Caco-2 (cell line): ENCODE results near the gene RIMS4. TPM values are rescaled to one million over a fixed set of nuclear protein-coding genes. Genes with fewer than 3 reads are reported as not detected.

ENCODE experiments used
- BruUV-seq: library from RNA; stranded (reverse); fragments of 400-500 nt; replicated peaks from 2 replicates; lab custom pipeline; 2021; lab: Mats Ljungman, UMichigan
- CTCF ChIA-PET: fragments of 300-600 bp; sonication (Branson Sonifier 250); formaldehyde crosslinking; loops from one replicate; lab custom pipeline; 2022; ENCODE audit warnings: antibody characterized with exemption; lab: Charles Lee
- POLR2A ChIA-PET: fragments of 300-600 bp; sonication (Branson Sonifier 250); formaldehyde crosslinking; loops from one replicate; lab custom pipeline; 2022; ENCODE audit warnings: antibody characterized with exemption; lab: Charles Lee
- DNase-seq, 2 experiments: peaks; one replicate each; pipeline versions ENCODE4 v3.0.0 to v3.0.0-alpha.2; 2020 to 2022
- H3K27me3 ChIP-seq: replicated peaks from 2 replicates; pipeline ENCODE4 v1.6.0; 2011; ENCODE audit warnings: low read length; ENCODE audit not compliant: control insufficient read depth, insufficient read depth
- H3K36me3 ChIP-seq: 2 replicates; pipeline ENCODE4 v1.5.1; 2011; ENCODE audit warnings: low read length; ENCODE audit not compliant: control insufficient read depth, insufficient read depth
- H3K4me1 ChIP-seq: fragments of 250-450 bp; sonication (Bioruptor Pico); 2 replicates; pipeline ENCODE4 v1.5.1; 2020; ENCODE audit warnings: mild to moderate bottlenecking
- H3K4me3 ChIP-seq: 2 replicates; pipeline ENCODE4 v1.5.1; 2011; ENCODE audit warnings: low read depth, mild to moderate bottlenecking, control low read depth, low read length
- H3K9me3 ChIP-seq: fragments of 250-450 bp; sonication (Bioruptor Pico); 2 replicates; pipeline ENCODE4 v1.5.1; 2020; ENCODE audit warnings: mild to moderate bottlenecking, moderate library complexity
- H3K27ac Mint-ChIP-seq: one replicate; pipeline ENCODE4 v1.8.0; 2022; ENCODE audit warnings: mixed read lengths; ENCODE audit not compliant: unreplicated experiment
- H3K27me3 Mint-ChIP-seq: one replicate; pipeline ENCODE4 v1.8.0; 2022; ENCODE audit warnings: mixed read lengths; ENCODE audit not compliant: insufficient read depth, unreplicated experiment
- H3K36me3 Mint-ChIP-seq: one replicate; pipeline ENCODE4 v1.8.0; 2022; ENCODE audit warnings: mild to moderate bottlenecking, mixed read lengths; ENCODE audit not compliant: insufficient read depth, unreplicated experiment
- H3K4me1 Mint-ChIP-seq: one replicate; pipeline ENCODE4 v1.8.0; 2022; ENCODE audit warnings: low read depth, mixed read lengths; ENCODE audit not compliant: unreplicated experiment
- H3K4me3 Mint-ChIP-seq: one replicate; pipeline ENCODE4 v1.8.0; 2022; ENCODE audit warnings: mild to moderate bottlenecking, moderate library complexity, mixed read lengths; ENCODE audit not compliant: unreplicated experiment
- H3K9me3 Mint-ChIP-seq: one replicate; pipeline ENCODE4 v1.8.0; 2022; ENCODE audit warnings: mixed read lengths; ENCODE audit not compliant: unreplicated experiment
- intact Hi-C: fragments of 100-400 bp; cut with micrococcal nuclease; formaldehyde crosslinking; loops from one replicate; pipeline ENCODE4 v1.10.0; 2022; ENCODE audit not compliant: unreplicated experiment
- total RNA-seq: library from RNA; stranded (reverse); gene quantifications from 2 replicates; pipeline ENCODE4 v1.2.3, GENCODE V29; 2022
- TF ChIP-seq, protein P1 (sequence below), 2 experiments: fragments of 200-600 bp in 1 of 2; IDR thresholded peaks; 1 replicate in 1 of 2; 2 replicates in 1 of 2; pipeline versions ENCODE4 v1.5.1 to v1.8.0; 2011 to 2022; ENCODE audit warnings: antibody characterized with exemption in 1 of 2, control low read depth in 1 of 2, inconsistent platforms in 1 of 2, low read depth in 1 of 2, low read length in 1 of 2, mild to moderate bottlenecking in 1 of 2, moderate library complexity in 1 of 2; ENCODE audit not compliant: insufficient read depth in 1 of 2, severe bottlenecking in 1 of 2, unreplicated experiment in 1 of 2

Gene RIMS4
- total RNA-seq, 1 experiment from 2014 or later = 9.0 TPM

DNA sequence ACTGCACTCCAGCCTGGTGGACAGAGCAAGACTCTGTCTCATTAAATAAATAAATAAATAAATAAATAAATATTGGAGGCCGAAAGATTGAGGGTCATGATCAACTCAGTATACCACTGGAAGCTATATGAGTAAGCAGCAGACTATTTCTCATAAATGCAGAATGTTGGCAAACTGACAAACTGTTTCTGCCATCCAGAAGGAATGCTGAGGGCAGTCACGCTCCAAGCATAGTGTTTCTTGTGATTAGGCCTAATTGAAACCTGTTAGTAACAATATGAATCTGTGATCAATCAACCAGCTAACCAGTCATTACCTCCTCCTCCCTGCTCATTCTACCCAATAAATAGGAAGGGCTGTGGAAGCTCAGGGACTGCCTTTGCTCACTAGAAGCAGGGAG is 79.9 kb downstream of the RIMS4 start:
- no peaks in the 10 kb centered on the region for H3K9me3 Mint-ChIP-seq
- intact Hi-C loops = loop anchor here (10.0 kb wide), 3 partner anchors 196 to 516 kb away; partner anchors contain the start of genes OSER1 and TTPAL
- H3K27me3 ChIP-seq = no peaks in the 10 kb centered on the region
- H3K27ac Mint-ChIP-seq = no peak overlapping the region
- ChIA-PET POLR2A (interaction anchor here (0.5 to 1.3 kb wide), 2 partner anchors 45 to 155 kb away, joined by 3 to 10 read pairs; partner anchors contain the start of gene YWHAB), CTCF (interaction anchor here (5.5 kb wide), 1 partner anchor 47 kb away, joined by 132 read pairs; no protein-coding TSS in a partner anchor)
- TF ChIP-seq, protein P1, sequence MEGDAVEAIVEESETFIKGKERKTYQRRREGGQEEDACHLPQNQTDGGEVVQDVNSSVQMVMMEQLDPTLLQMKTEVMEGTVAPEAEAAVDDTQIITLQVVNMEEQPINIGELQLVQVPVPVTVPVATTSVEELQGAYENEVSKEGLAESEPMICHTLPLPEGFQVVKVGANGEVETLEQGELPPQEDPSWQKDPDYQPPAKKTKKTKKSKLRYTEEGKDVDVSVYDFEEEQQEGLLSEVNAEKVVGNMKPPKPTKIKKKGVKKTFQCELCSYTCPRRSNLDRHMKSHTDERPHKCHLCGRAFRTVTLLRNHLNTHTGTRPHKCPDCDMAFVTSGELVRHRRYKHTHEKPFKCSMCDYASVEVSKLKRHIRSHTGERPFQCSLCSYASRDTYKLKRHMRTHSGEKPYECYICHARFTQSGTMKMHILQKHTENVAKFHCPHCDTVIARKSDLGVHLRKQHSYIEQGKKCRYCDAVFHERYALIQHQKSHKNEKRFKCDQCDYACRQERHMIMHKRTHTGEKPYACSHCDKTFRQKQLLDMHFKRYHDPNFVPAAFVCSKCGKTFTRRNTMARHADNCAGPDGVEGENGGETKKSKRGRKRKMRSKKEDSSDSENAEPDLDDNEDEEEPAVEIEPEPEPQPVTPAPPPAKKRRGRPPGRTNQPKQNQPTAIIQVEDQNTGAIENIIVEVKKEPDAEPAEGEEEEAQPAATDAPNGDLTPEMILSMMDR (IDR thresholded peaks at IDR 0.05; ENCODE audit: insufficient read depth in 1 of 2, low read depth in 1 of 2, low read length in 1 of 2, severe bottlenecking in 1 of 2, unreplicated experiment in 1 of 2) = no peak
- peaks cover 35% of the 10 kb centered on the region for H3K4me1 Mint-ChIP-seq
- no peaks in the 10 kb centered on the region for H3K9me3 ChIP-seq
- BruUV-seq = no TSS peak
- no peak overlapping the region for H3K4me3 Mint-ChIP-seq
- no peaks in the 10 kb centered on the region for H3K36me3 ChIP-seq
- DNase-seq = no peak
- H3K27me3 Mint-ChIP-seq = no peaks in the 10 kb centered on the region
- no peak overlapping the region for H3K4me3 ChIP-seq
- peaks cover 7% of the 10 kb centered on the region for H3K36me3 Mint-ChIP-seq
- H3K4me1 ChIP-seq = peaks cover 29% of the 10 kb centered on the region

DNA sequence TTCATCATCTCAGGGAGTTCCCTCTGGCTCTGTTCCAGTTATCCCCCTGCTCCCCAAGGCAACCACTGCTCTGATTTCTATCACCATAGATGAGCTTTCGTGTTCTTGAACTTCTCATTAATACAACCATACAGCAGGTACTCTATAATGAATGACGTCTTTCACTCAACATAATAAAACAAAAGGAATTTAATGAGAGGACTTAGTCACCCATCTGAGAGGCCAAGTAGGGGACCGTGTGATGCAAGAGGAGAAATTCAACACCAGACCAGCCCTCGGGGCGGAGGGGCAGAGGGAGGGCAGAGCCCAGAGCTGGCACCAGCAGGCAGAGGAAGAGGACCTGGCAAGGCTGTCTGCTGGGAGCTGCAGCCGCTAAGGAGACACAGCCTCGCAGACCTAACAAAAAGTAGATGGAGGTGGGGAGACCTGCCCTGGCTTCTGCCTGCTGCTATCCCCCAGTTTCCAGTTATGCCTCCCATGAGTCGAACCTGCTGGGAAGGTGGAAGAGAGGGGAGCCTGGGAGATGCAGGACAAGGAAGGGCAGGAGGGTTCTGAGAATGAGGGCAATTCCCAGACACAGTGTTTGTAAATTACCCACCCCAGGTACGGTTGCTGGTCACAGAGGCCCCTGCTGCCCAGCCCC is 81.4 kb downstream of the RIMS4 start:
- Mint-ChIP-seq H3K36me3 (peaks cover 7% of the 10 kb centered on the region), H3K27ac (no peak overlapping the region), H3K4me3 (no peak overlapping the region), H3K27me3 (no peaks in the 10 kb centered on the region), H3K9me3 (no peaks in the 10 kb centered on the region), H3K4me1 (peaks cover 28% of the 10 kb centered on the region)
- intact Hi-C loops = no loop called here
- no peaks in the 10 kb centered on the region for H3K36me3 ChIP-seq
- ChIA-PET POLR2A (no interaction called here), CTCF (interaction anchor here (0.6 to 1.1 kb wide), 2 partner anchors 31 to 44 kb away, joined by 3 to 4 read pairs; no protein-coding TSS in a partner anchor)
- no TSS peak for BruUV-seq
- TF ChIP-seq, protein P1 (IDR thresholded peaks at IDR 0.05; ENCODE audit: insufficient read depth in 1 of 2, low read depth in 1 of 2, low read length in 1 of 2, severe bottlenecking in 1 of 2, unreplicated experiment in 1 of 2) = no peak
- no peak for DNase-seq
- no peaks in the 10 kb centered on the region for H3K27me3 ChIP-seq
- H3K4me1 ChIP-seq = peaks cover 26% of the 10 kb centered on the region
- no peak overlapping the region for H3K4me3 ChIP-seq
- H3K9me3 ChIP-seq = no peaks in the 10 kb centered on the region

DNA sequence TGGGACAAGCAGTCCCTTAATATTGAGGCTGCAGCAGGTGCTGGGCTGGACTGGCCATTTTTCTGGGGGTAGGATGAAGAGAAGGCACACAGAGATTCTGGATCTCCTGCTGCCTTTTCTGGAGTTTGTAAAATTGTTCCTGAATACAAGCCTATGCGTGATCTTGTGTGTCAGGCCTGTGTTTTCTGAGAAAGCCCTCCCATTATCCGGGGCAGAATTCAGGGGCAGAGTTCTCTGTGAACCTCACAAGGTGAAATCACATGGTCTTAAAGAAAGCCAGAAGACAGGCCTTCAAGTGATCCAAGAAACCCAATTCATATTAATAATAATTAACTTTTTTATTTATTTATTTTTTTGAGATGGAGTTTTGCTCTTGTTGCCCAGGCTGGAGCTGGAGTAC is 82.7 kb downstream of the RIMS4 start:
- POLR2A ChIA-PET = no interaction called here
- Histone ChIP-seq H3K36me3 (no peaks in the 10 kb centered on the region), H3K4me1 (peaks cover 18% of the 10 kb centered on the region), H3K4me3 (no peak overlapping the region), H3K9me3 (no peaks in the 10 kb centered on the region), H3K27me3 (no peaks in the 10 kb centered on the region)
- H3K4me3 Mint-ChIP-seq = no peak overlapping the region
- H3K27me3 Mint-ChIP-seq = no peaks in the 10 kb centered on the region
- CTCF ChIA-PET = interaction anchor here (0.6 to 1.0 kb wide), 2 partner anchors 9 to 28 kb away, joined by 3 read pairs; no protein-coding TSS in a partner anchor
- no TSS peak for BruUV-seq
- TF ChIP-seq, protein P1 (IDR thresholded peaks at IDR 0.05; ENCODE audit: insufficient read depth in 1 of 2, low read depth in 1 of 2, low read length in 1 of 2, severe bottlenecking in 1 of 2, unreplicated experiment in 1 of 2) = no peak
- no peak overlapping the region for H3K27ac Mint-ChIP-seq
- no peak for DNase-seq
- H3K36me3 Mint-ChIP-seq = no peaks in the 10 kb centered on the region
- intact Hi-C loops = no loop called here
- peaks cover 17% of the 10 kb centered on the region for H3K4me1 Mint-ChIP-seq
- H3K9me3 Mint-ChIP-seq = no peaks in the 10 kb centered on the region
